Mucosa of gallbladder (tissue), 1 donor: ENCODE data around the gene MGAT4A. TPM values are rescaled to one million over a fixed set of nuclear protein-coding genes. Genes with fewer than 3 reads are reported as not detected.

ENCODE experiments used
- DNase-seq: peaks from one replicate; pipeline ENCODE4 v3.0.0-alpha.2; 2020; ENCODE audit warnings: low spot score
- total RNA-seq: library from RNA; stranded (reverse); gene quantifications from one replicate; pipeline ENCODE4 v1.2.1, GENCODE V29; 2021
- donor health status: DM: no; HTN: no; CAD: no.

The MGAT4A gene
- total RNA-seq, result 34.4 TPM

GRCh38 chr2:98731041-98731893 is at the start of gene MGAT4A:
TSS of gene MGAT4A (minus strand) at chr2:98731132. CDS start at chr2:98726332, 4,800 bp downstream.
- DNase-seq, result peak; percentile 64

- no peak for DNase-seq
These were observed 48.0 kb upstream of the MGAT4A start for GRCh38 chr2:98778741-98779483.

GRCh38 chr2:98778151-98778550 is 47.2 kb upstream of the MGAT4A start:
- DNase-seq, result no peak

GRCh38 chr2:98777710-98778109 is 46.8 kb upstream of the MGAT4A start:
- DNase-seq, result no peak

- no peak for DNase-seq
These were observed 46.1 kb upstream of the MGAT4A start for GRCh38 chr2:98777076-98777475.

GRCh38 chr2:98776136-98776535 is 45.2 kb upstream of the MGAT4A start:
- DNase-seq, result no peak

GRCh38 chr2:98775146-98775986 is 44.4 kb upstream of the MGAT4A start:
- no peak for DNase-seq

GRCh38 chr2:98773907-98774306 is 43.0 kb upstream of the MGAT4A start:
- DNase-seq, result no peak

- no peak for DNase-seq
These were observed 42.2 kb upstream of the MGAT4A start for GRCh38 chr2:98773169-98773568.

- no peak for DNase-seq
These were observed 41.6 kb upstream of the MGAT4A start for GRCh38 chr2:98772536-98772935.

- no peak for DNase-seq
These were observed 41.0 kb upstream of the MGAT4A start for GRCh38 chr2:98771721-98772524.

GRCh38 chr2:98771264-98771663 is 40.3 kb upstream of the MGAT4A start:
- no peak for DNase-seq

GRCh38 chr2:98769784-98770183 is 38.9 kb upstream of the MGAT4A start:
- peak; percentile 65 for DNase-seq

GRCh38 chr2:98769114-98769476 is 38.2 kb upstream of the MGAT4A start:
- DNase-seq, result no peak

- DNase-seq, result peak; percentile 32
These were observed 37.6 kb upstream of the MGAT4A start for GRCh38 chr2:98768384-98769113.

GRCh38 chr2:98764499-98764898 is 33.6 kb upstream of the MGAT4A start:
- no peak for DNase-seq

GRCh38 chr2:98763209-98763951 is 32.4 kb upstream of the MGAT4A start:
- no peak for DNase-seq

- no peak for DNase-seq
These were observed 31.0 kb upstream of the MGAT4A start for GRCh38 chr2:98761909-98762308.

- no peak for DNase-seq
These were observed 30.4 kb upstream of the MGAT4A start for GRCh38 chr2:98761267-98761781.
